HG03039 (cell line): ENCODE data around the gene COL24A1.

ENCODE experiments used
- ATAC-seq: cut with Tn5 transposase; IDR thresholded peaks from one replicate; pipeline ENCODE4 v1.9.1; 2021; ENCODE audit warnings: mild to moderate bottlenecking, moderate library complexity; ENCODE audit not compliant: unreplicated experiment

Gene COL24A1

GRCh38 chr1:86156566-86157455 is at the start of gene COL24A1:
TSS of gene COL24A1 (minus strand) at chr1:86156772. CDS start at chr1:86156396, 376 bp downstream.
- no peak for ATAC-seq

GRCh38 chr1:86205741-86206140 is 49.2 kb upstream of the COL24A1 start:
- ATAC-seq: no peak

GRCh38 chr1:86202552-86203340 is 46.2 kb upstream of the COL24A1 start:
- ATAC-seq: no peak

GRCh38 chr1:86201311-86201710 is 44.7 kb upstream of the COL24A1 start:
- ATAC-seq: no peak

GRCh38 chr1:86200901-86201300 is 44.3 kb upstream of the COL24A1 start:
- ATAC-seq: no peak

- ATAC-seq: no peak
These were observed 40.8 kb upstream of the COL24A1 start for GRCh38 chr1:86197206-86197855.

- no peak for ATAC-seq
These were observed 38.7 kb upstream of the COL24A1 start for GRCh38 chr1:86195281-86195680.

DNA sequence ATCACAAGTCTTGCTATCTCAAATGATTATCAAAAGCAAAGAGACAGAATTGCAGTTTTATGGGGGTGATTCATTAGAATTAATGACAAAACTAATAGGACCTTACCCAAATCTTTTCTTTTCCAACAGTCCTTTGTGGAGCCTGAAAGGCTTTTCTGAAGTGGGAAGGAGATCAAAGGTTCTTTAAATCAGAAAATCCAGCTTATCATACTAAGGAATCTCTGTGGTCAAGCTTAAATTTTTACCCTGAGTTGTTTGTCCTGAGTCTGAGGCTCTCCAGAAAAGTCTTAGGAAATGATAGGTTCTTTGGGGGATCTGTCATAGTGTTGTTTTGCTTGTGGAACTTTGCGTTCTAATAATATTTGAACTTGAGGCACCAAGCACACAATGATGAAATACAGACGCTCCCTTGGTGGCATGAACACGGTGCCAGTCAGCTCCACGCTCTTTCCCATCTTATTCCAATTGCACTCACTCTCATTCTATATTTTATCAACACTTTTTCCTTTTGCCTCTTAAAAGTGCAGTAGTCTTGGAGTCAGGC is 38.0 kb upstream of the COL24A1 start:
- ATAC-seq: no peak

DNA sequence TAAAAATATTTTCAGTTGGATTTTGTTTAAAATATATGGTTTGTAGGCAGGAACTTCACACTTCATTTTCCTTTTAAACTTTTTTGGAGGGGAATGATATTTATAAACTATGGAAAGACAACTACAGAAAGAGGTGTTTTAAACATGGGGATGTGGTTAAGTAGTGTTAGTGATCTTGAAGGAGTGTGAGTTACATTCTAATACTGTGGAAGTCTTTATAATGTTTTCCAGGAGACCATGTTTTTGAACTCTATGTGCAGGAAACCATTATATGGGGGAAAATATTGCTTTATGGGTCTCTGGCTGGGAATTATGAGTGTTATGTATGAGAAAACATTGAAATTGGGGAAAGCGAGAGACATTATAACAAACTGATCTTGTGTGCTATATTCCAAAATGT is 35.8 kb upstream of the COL24A1 start:
- ATAC-seq: no peak

DNA sequence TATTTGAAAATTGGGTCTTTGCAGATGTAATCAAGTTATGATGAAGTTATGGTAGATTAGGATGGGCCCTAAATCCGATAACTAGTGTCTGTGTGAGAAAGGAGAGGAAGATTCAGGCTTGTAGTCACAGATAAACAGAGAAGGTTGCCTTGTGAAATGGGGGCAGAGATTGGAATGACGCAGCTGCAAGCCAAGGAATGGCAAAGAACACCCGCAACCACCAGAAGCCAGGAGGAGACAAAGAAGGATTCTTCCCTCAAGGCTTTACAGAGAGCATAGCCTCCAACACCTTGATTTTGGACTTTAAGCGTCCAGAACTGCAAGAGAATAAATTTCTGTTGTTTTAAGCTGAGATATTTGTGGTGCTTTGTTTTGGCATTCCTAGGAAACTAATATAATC is 35.4 kb upstream of the COL24A1 start:
- no peak for ATAC-seq

DNA sequence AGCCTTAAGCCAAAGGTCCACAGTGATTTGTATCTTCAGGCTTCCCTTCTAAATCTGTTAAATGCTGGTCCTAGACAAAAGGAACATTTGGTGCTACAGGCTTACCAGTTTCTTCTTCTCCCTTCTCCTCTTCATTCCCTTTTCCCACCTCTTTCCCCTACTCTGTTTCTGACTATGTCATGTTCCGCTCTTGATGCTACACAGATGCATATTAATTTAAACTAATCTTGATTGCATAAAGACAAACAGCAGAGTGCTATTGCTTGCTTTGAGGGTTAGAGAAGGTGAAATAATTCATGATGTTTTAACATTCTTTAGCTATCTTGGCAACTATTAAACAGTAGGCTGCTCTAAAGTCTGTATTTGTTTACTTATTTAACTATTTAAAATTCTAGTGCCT is 34.3 kb upstream of the COL24A1 start:
- no peak for ATAC-seq

- ATAC-seq: no peak
These were observed 27.9 kb upstream of the COL24A1 start for GRCh38 chr1:86184426-86184825.

- no peak for ATAC-seq
These were observed 27.2 kb upstream of the COL24A1 start for GRCh38 chr1:86183810-86184209.

GRCh38 chr1:86176226-86176625 is 19.7 kb upstream of the COL24A1 start:
- no peak for ATAC-seq

- no peak for ATAC-seq
These were observed 19.2 kb upstream of the COL24A1 start for GRCh38 chr1:86175756-86176155.

GRCh38 chr1:86169625-86170024 is 13.1 kb upstream of the COL24A1 start:
- no peak for ATAC-seq

DNA sequence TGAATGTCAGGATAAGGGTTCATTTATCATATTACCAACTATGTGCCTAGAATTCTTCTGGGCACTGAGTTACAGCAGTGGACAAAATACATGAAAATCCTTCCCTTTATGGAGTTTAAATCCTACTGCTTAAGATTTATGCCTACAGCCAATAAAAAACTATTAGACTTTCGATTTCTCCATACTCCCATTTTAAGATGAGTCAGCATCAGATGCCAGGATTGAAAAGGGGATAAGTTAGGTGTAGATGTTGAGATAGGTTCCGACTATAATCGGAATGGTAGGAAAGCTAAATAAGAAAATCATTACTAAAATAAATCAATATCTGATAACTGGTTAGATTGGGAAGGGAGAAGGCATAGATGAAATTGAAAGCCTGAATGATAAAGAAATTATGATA is 3.2 kb upstream of the COL24A1 start:
- no peak for ATAC-seq

DNA sequence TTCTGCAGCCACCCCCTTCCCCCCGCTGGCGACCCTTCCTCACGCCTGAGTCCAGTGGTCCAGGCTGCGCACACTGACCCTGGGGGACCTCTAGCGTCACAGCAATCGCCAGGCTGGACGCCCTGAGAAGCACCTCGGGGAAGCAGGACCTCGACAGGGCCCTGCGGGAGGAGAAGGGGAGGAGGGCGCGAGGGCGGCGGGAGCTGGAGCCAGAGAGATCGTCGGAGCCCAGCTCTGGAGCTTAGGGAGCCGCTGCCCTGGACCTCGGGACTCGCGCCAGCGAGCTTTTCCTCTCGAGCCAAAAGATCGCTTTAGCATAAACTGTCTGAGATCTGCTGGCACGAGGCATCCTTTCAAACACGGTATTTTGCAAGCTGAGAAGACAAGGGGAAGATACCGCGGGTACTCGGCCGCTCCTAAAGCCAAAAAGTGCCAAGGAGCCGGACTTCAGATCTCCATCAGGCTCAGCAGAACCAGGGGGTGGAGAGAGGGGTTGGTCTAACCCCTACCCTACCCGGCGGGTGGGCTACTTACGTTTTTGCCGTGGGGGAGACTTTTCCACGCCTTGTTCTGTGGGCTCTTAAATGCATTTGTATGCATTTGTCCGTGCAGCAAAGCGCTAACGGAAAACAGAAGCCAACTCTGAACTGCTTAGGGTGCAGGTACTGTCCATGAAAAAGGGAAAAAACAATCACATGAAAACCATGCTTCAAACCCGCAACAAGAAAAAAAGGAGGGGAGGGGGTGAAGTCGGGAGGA is 586 bp downstream of the COL24A1 start:
- ATAC-seq: no peak

DNA sequence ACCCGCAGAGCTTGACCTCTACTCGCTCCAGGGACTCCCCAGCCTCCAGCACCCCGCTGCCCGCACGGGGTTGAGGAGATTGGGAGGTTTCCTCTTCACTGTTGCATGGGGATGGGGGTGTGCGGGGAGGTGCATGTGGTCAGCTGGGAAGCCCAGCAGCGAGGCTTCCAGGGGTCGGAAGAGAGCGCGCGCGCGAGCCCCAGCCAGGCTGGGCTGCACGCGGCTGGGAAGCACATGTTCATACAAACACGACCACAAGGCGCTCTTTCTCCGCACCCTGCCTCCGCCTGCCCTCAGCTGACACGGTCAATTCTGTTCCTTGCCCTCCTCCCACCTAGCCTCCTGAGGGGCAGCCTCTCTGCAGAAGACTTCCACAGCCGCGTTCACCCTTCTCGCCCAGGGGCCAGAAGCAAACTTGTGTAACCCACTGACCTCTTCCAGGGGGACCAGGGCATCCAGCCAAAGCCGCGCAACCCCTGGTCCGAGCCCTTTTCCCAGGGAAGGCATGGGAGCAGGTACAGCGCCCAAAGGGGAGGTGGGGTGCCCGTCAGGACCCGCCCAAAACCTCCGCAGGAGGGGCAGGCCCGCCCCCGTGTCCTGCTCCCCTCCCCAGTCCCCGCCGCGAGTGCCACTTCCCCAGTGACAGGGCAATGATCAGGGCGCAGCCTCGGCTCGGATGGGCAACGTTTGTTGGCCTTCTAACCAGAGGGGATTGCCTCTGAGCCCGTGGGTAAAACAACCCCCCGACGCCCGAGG is 1.3 kb downstream of the COL24A1 start:
- no peak for ATAC-seq

GRCh38 chr1:86154571-86155050 is 2.0 kb downstream of the COL24A1 start:
- no peak for ATAC-seq
